ENCODE measurements around the gene RYR1. TPM values are rescaled to one million over a fixed set of nuclear protein-coding genes. Genes with fewer than 3 reads are reported as not detected.

RYR1 gene
- total and polyA plus RNA-seq, 5 experiments from 2014 or later = 0.07 to 1.3 (median 0.93) TPM; not detected in 2

GRCh38 chr19:38389101-38389925, 44.2 kb upstream of the RYR1 start:
- no peaks in the 10 kb centered on the region for H3K9me3 Mint-ChIP-seq
- ATAC-seq = no peak
- peaks cover 0 to 22% (median 4%) of the 10 kb centered on the region in 3 donors for H3K36me3 Mint-ChIP-seq
- H3K4me1 Mint-ChIP-seq = peaks cover 15 to 29% (median 26%) of the 10 kb centered on the region in 4 donors
- H3K27ac Mint-ChIP-seq = peak overlapping the region in 1 of 10 donors; percentile 43
- no peak for DNase-seq
- peaks cover 10 to 34% (median 24%) of the 10 kb centered on the region in 5 donors for H3K27me3 Mint-ChIP-seq
- POLR2A ChIA-PET = interaction anchor here (3.7 to 6.4 kb wide), 2 partner anchors 13 to 14 kb away, joined by 19 to 48 read pairs; partner anchors contain the start of genes FAM98C and PSMD8
- peak overlapping the region; percentile 19 to 82 (median 70) for H3K4me3 Mint-ChIP-seq

- peak overlapping the region in 3 of 10 donors; percentile 11 to 28 (median 20) for H3K27ac Mint-ChIP-seq
- POLR2A ChIA-PET = interaction anchor here (0.6 to 6.4 kb wide), 3 partner anchors 13 to 72 kb away, joined by 3 to 48 read pairs (median 19); partner anchors contain the start of genes FAM98C and PSMD8
- H3K4me1 Mint-ChIP-seq = peaks cover 17 to 34% (median 28%) of the 10 kb centered on the region in 4 donors
- peaks cover 0 to 12% (median 2%) of the 10 kb centered on the region in 3 donors for H3K36me3 Mint-ChIP-seq
- DNase-seq (no peak), ATAC-seq (no peak)
- H3K4me3 Mint-ChIP-seq = peak overlapping the region in 7 of 10 donors; percentile 3 to 82 (median 50)
- H3K9me3 Mint-ChIP-seq = no peaks in the 10 kb centered on the region
- H3K27me3 Mint-ChIP-seq = peaks cover 10 to 27% (median 15%) of the 10 kb centered on the region in 5 donors
Observed at GRCh38 chr19:38389957-38390924, 43.2 kb upstream of the RYR1 start.

- peaks cover 0 to 6% (median 2%) of the 10 kb centered on the region in 3 donors for H3K36me3 Mint-ChIP-seq
- H3K4me3 Mint-ChIP-seq = no peak overlapping the region
- DNase-seq = no peak
- peaks cover 20 to 40% (median 35%) of the 10 kb centered on the region in 4 donors for H3K4me1 Mint-ChIP-seq
- H3K27me3 Mint-ChIP-seq = peaks cover 10 to 27% (median 15%) of the 10 kb centered on the region in 5 donors
- H3K9me3 Mint-ChIP-seq = no peaks in the 10 kb centered on the region
- H3K27ac Mint-ChIP-seq = no peak overlapping the region
- ATAC-seq = no peak
- POLR2A ChIA-PET = interaction anchor here (3.2 to 6.4 kb wide), 2 partner anchors 11 to 16 kb away, joined by 17 to 48 read pairs; partner anchors contain the start of genes FAM98C and PSMD8
Observed at GRCh38 chr19:38391911-38392464, 41.5 kb upstream of the RYR1 start.

GRCh38 chr19:38392707-38393308, 40.7 kb upstream of the RYR1 start:
- ATAC-seq = no peak
- peak overlapping the region in 1 of 10 donors; percentile 4 for H3K4me3 Mint-ChIP-seq
- H3K27me3 Mint-ChIP-seq = peaks cover 7 to 27% (median 9%) of the 10 kb centered on the region in 5 donors
- no peak for DNase-seq
- POLR2A ChIA-PET = interaction anchor here (3.2 to 6.4 kb wide), 2 partner anchors 10 to 17 kb away, joined by 17 to 48 read pairs; partner anchors contain the start of genes FAM98C and PSMD8
- H3K36me3 Mint-ChIP-seq = peaks cover 0 to 2% (median 0%) of the 10 kb centered on the region in 3 donors
- peaks cover 15 to 33% (median 28%) of the 10 kb centered on the region in 4 donors for H3K4me1 Mint-ChIP-seq
- no peak overlapping the region for H3K27ac Mint-ChIP-seq
- no peaks in the 10 kb centered on the region for H3K9me3 Mint-ChIP-seq

- Mint-ChIP-seq H3K27ac (peak overlapping the region in 6 of 10 donors; percentile 69 to 88 (median 85)), H3K4me3 (peak overlapping the region; percentile 56 to 86 (median 77)), H3K27me3 (peaks cover 0 to 26% (median 5%) of the 10 kb centered on the region in 5 donors), H3K9me3 (no peaks in the 10 kb centered on the region), H3K4me1 (peaks cover 11 to 24% (median 20%) of the 10 kb centered on the region in 4 donors), H3K36me3 (no peaks in the 10 kb centered on the region)
- POLR2A ChIA-PET = interaction anchor here (0.5 to 3.8 kb wide), 6 partner anchors 9 to 519 kb away, joined by 4 to 34 read pairs (median 7); partner anchors contain the start of genes FAM98C and PSMD8
- DNase-seq (peak; percentile 35 to 85 (median 60)), ATAC-seq (peak; percentile 69 to 73)
Observed at GRCh38 chr19:38394488-38394887, 39.0 kb upstream of the RYR1 start.

- peaks cover 0 to 24% (median 0%) of the 10 kb centered on the region in 5 donors for H3K27me3 Mint-ChIP-seq
- H3K27ac Mint-ChIP-seq = peak overlapping the region in 6 of 10 donors; percentile 69 to 88 (median 85)
- H3K9me3 Mint-ChIP-seq = no peaks in the 10 kb centered on the region
- POLR2A ChIA-PET = interaction anchor here (0.6 to 3.8 kb wide), 9 partner anchors 8 to 1040 kb away, joined by 3 to 34 read pairs (median 5); partner anchors contain the start of genes FAM98C, PSMD8, RINL and RPS16
- no peaks in the 10 kb centered on the region for H3K36me3 Mint-ChIP-seq
- peak in 6 of 10 donors; percentile 19 to 57 (median 42) for DNase-seq
- peak; percentile 84 to 86 for ATAC-seq
- peaks cover 9 to 24% (median 17%) of the 10 kb centered on the region in 4 donors for H3K4me1 Mint-ChIP-seq
- peak overlapping the region; percentile 56 to 84 (median 77) for H3K4me3 Mint-ChIP-seq
Observed at GRCh38 chr19:38395381-38396114, 37.9 kb upstream of the RYR1 start.

GRCh38 chr19:38399081-38399480, 34.4 kb upstream of the RYR1 start:
- no peak for ATAC-seq
- no peak for DNase-seq
- Mint-ChIP-seq H3K9me3 (no peaks in the 10 kb centered on the region), H3K4me3 (no peak overlapping the region), H3K27ac (no peak overlapping the region), H3K36me3 (no peaks in the 10 kb centered on the region), H3K4me1 (peaks cover 9 to 34% (median 28%) of the 10 kb centered on the region in 4 donors), H3K27me3 (peaks cover 0 to 12% (median 0%) of the 10 kb centered on the region in 5 donors)
- POLR2A ChIA-PET = interaction anchor here (1.8 kb wide), 1 partner anchor 25 kb away, joined by 4 read pairs; the partner anchor contains the start of gene PSMD8

- DNase-seq (no peak), ATAC-seq (no peak)
- Mint-ChIP-seq H3K4me1 (peaks cover 10 to 32% (median 29%) of the 10 kb centered on the region in 4 donors), H3K36me3 (no peaks in the 10 kb centered on the region), H3K27ac (peak overlapping the region in 1 of 10 donors; percentile 71), H3K9me3 (no peaks in the 10 kb centered on the region), H3K4me3 (no peak overlapping the region), H3K27me3 (peaks cover 0 to 11% (median 0%) of the 10 kb centered on the region in 5 donors)
- POLR2A ChIA-PET = interaction anchor here (1.4 to 1.8 kb wide), 2 partner anchors 12 to 25 kb away, joined by 4 read pairs; partner anchors contain the start of genes GGN and PSMD8
Observed at GRCh38 chr19:38399537-38399936, 34.0 kb upstream of the RYR1 start.

- Mint-ChIP-seq H3K9me3 (no peaks in the 10 kb centered on the region), H3K4me3 (peak overlapping the region in 1 of 10 donors; percentile 45), H3K27ac (peak overlapping the region in 1 of 10 donors; percentile 66), H3K36me3 (peaks cover 0 to 2% (median 0%) of the 10 kb centered on the region in 3 donors), H3K4me1 (peaks cover 10 to 29% (median 26%) of the 10 kb centered on the region in 4 donors), H3K27me3 (peaks cover 0 to 10% (median 0%) of the 10 kb centered on the region in 5 donors)
- no peak for DNase-seq
- POLR2A ChIA-PET = interaction anchor here (1.4 to 1.8 kb wide), 2 partner anchors 13 to 26 kb away, joined by 4 read pairs; partner anchors contain the start of genes GGN and PSMD8
- no peak for ATAC-seq
Observed at GRCh38 chr19:38400361-38400760, 33.1 kb upstream of the RYR1 start.

GRCh38 chr19:38401148-38401547, 32.3 kb upstream of the RYR1 start:
- ATAC-seq = no peak
- no peak for DNase-seq
- Mint-ChIP-seq H3K4me3 (peak overlapping the region in 1 of 10 donors; percentile 64), H3K4me1 (peaks cover 11 to 29% (median 26%) of the 10 kb centered on the region in 4 donors), H3K27ac (peak overlapping the region in 3 of 10 donors; percentile 2 to 82 (median 56)), H3K27me3 (peaks cover 0 to 10% (median 0%) of the 10 kb centered on the region in 5 donors), H3K36me3 (peaks cover 0 to 5% (median 0%) of the 10 kb centered on the region in 3 donors), H3K9me3 (no peaks in the 10 kb centered on the region)
- POLR2A ChIA-PET = interaction anchor here (1.4 kb wide), 1 partner anchor 13 kb away, joined by 4 read pairs; the partner anchor contains the start of gene GGN

All from naive thymus-derived CD8-positive, alpha-beta T cell (primary cell).